ENCODE data around the gene RNF212B. TPM values are rescaled to one million over a fixed set of nuclear protein-coding genes. Genes with fewer than 3 reads are reported as not detected.

Gene RNF212B
- total and polyA plus RNA-seq, 3 donors from 2014 or later, result 5.4 to 23.2 (median 18.3) TPM

DNA sequence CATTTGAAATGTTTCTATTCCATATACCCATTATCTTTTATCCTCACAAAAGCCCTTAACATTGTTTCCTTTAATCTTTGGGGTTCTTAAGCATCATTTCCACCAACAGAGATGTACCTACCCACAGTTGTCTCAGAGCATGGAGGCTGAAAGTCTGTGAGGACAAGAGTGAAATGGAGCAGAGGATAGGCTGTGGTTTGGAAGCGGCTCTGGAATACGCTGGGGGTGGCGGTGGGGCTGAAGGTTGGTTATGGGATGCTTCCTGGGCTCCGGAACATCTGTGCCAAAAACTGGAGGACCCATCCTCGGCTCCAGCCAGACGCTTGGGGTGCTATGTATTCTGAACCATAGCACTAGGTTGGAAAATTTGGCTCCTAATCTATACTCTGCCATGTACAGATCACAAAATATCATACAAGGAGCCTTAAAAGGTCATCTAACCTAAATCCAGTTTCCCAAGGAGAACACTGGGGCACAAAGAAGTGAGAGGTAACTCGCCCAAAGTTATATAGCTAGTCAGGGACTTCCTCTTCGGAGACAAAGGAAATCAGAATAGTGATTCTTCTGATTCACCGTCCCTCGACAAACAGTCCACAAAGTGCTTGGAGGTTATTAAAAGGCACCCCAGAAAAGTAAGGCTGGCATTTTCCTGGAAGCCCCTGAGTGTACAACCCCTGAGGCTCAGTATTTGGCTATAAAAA is 62.4 kb downstream of the RNF212B start:
- intact Hi-C loops (cut with DNase I; ENCODE audit: low total_unique reads), result no loop called here
- no peak for DNase-seq
- peak overlapping the region; percentile 66 to 71 for H3K4me3 ChIP-seq
- no peaks in the 10 kb centered on the region for H3K27me3 ChIP-seq
- 49 to 53% methylated on average over 10 of the region's 10 CpGs for WGBS, 2 donors
- H3K9me3 ChIP-seq, result no peaks in the 10 kb centered on the region
- TF ChIP-seq, protein P1, sequence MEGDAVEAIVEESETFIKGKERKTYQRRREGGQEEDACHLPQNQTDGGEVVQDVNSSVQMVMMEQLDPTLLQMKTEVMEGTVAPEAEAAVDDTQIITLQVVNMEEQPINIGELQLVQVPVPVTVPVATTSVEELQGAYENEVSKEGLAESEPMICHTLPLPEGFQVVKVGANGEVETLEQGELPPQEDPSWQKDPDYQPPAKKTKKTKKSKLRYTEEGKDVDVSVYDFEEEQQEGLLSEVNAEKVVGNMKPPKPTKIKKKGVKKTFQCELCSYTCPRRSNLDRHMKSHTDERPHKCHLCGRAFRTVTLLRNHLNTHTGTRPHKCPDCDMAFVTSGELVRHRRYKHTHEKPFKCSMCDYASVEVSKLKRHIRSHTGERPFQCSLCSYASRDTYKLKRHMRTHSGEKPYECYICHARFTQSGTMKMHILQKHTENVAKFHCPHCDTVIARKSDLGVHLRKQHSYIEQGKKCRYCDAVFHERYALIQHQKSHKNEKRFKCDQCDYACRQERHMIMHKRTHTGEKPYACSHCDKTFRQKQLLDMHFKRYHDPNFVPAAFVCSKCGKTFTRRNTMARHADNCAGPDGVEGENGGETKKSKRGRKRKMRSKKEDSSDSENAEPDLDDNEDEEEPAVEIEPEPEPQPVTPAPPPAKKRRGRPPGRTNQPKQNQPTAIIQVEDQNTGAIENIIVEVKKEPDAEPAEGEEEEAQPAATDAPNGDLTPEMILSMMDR (IDR thresholded peaks at IDR 0.05), result no peak
- TF ChIP-seq POLR2A (IDR thresholded peaks at IDR 0.05), result no peak
- H3K36me3 ChIP-seq (ENCODE audit: low read depth, missing control alignments), result no peaks in the 10 kb centered on the region
- H3K27ac ChIP-seq, result peak overlapping the region; percentile 89 to 99
- peaks cover 36% of the 10 kb centered on the region for H3K4me1 ChIP-seq

DNA sequence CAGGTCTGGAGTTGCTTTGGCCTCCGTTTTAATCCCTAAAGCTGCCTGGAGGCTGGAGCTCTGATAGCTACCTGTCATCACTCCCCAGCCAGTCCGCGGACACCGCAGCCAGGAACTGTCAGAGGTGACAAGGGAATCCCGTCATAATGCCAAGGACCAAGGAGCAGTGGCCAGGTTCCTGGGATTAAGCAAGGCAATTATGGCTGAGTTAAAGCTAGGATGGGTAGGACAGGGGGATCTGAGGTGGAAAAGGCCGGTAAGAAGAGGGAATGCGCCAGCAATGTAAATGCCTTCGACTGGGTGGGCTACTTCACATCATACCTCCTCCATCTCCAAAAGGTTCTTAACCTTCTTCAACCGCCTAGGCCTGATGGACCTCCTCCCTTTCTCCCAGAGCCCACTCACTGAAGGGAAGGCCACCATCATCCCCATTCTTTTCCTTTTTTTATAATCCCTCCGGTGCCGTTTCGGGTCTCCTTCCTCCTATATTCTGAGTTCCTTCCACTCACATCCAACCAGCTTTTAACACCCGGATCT is 63.0 kb downstream of the RNF212B start:
- WGBS, 2 donors, result 2 to 6% methylated on average over 13 of the region's 13 CpGs
- no peaks in the 10 kb centered on the region for H3K27me3 ChIP-seq
- TF ChIP-seq, protein P1 (IDR thresholded peaks at IDR 0.05), result no peak
- no peak for TF ChIP-seq POLR2A (IDR thresholded peaks at IDR 0.05)
- H3K4me3 ChIP-seq, result peak overlapping the region; percentile 66 to 71
- intact Hi-C loops (cut with DNase I; ENCODE audit: low total_unique reads), result no loop called here
- no peaks in the 10 kb centered on the region for H3K9me3 ChIP-seq
- H3K27ac ChIP-seq, result peak overlapping the region; percentile 89 to 99
- H3K36me3 ChIP-seq (ENCODE audit: low read depth, missing control alignments), result no peaks in the 10 kb centered on the region
- DNase-seq, result peak; percentile 50
- peaks cover 33% of the 10 kb centered on the region for H3K4me1 ChIP-seq

DNA sequence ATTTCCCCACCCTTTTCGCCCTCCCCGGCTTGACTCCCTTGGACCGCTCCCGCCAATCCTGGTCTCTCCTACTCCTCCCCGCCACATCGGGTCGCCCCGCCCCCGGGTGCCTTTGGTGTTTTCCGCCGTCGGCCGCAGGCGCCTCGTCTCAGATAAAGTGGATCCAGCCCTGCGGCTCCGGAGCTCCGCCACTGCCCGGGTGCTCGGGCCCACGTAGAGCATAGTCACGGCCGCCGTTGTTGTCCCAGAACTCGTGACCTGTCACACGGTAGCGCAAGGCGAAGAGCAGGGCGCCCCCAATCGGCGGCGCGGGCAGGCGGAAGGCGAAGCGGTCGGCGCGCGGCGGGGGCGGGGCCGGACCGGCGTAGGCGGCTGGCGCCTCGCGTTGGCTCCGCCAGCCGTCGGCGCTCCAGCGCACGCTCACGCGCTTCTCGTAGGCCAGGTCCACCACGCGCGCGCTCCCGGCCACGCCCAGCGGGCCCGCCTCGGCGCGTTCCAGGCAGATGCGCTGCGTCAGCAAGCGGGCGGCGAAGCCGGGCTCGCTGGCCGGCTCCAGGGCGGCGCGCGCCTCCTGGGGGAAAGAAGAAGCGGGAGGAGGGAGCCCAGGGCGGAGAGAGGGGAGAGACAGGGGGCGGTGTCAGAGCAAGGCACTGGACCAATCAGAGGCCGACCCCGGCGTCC is 63.7 kb downstream of the RNF212B start:
- DNase-seq, result peak; percentile 97
- Histone ChIP-seq H3K36me3 (ENCODE audit: low read depth, missing control alignments) (no peaks in the 10 kb centered on the region), H3K27me3 (no peaks in the 10 kb centered on the region), H3K27ac (peak overlapping the region; percentile 89 to 99), H3K4me1 (peaks cover 36% of the 10 kb centered on the region), H3K4me3 (peak overlapping the region; percentile 68 to 71), H3K9me3 (no peaks in the 10 kb centered on the region)
- intact Hi-C loops (cut with DNase I; ENCODE audit: low total_unique reads), result no loop called here
- TF ChIP-seq POLR2A (IDR thresholded peaks at IDR 0.05), result peak; percentile 60
- TF ChIP-seq, protein P1 (IDR thresholded peaks at IDR 0.05), result peak; percentile 70 to 95 (median 87)
- WGBS, 2 donors, result 0% methylated on average over 38 to 48 of the region's 87 CpGs

DNA sequence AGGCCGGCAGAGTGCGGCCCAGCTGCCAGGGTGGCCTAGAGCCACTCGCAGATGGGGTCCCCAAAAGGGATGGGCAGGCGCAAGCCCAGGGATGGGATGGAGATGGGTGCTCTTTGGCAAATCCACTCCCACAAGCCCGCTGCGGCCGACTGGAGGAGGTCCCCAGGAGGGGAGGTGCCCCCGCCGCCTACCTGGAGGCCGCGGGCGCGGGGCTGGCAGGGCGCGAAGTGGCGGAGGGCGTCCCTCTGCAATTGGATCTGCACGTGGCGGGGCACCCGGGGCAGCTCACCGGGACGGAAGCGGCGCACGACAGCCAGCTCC is 64.2 kb downstream of the RNF212B start:
- Histone ChIP-seq H3K4me1 (peaks cover 33% of the 10 kb centered on the region), H3K27me3 (no peaks in the 10 kb centered on the region), H3K27ac (peak overlapping the region; percentile 77 to 99), H3K9me3 (no peaks in the 10 kb centered on the region), H3K36me3 (ENCODE audit: low read depth, missing control alignments) (no peaks in the 10 kb centered on the region), H3K4me3 (peak overlapping the region; percentile 68 to 71)
- 0% methylated on average over 18 of the region's 25 CpGs; no CpG with 5 or more reads in 1 of the 2 donors for WGBS, 2 donors
- no peak for DNase-seq
- intact Hi-C loops (cut with DNase I; ENCODE audit: low total_unique reads), result no loop called here
- TF ChIP-seq, protein P1 (IDR thresholded peaks at IDR 0.05), result no peak
- no peak for TF ChIP-seq POLR2A (IDR thresholded peaks at IDR 0.05)

Measured in testis (tissue), 3 donors.